Pancreas (tissue), 10 donors: ENCODE data around the gene OR52B2. TPM values are rescaled to one million over a fixed set of nuclear protein-coding genes. Genes with fewer than 3 reads are reported as not detected.

Experiments used
- ATAC-seq, 4 donors: fragments of 200-7000 bp; cut with Tn5 transposase; one replicate each; pipeline versions ENCODE4 v1.8.0 to v1.9.1; 2020; ENCODE audit warnings: mild to moderate bottlenecking in 4 of 4, moderate library complexity in 4 of 4
- DNase-seq, 6 donors: peaks; one replicate each; pipeline ENCODE4 v3.0.0-alpha.2; 2020
- FAIRE-seq: peaks from 2 replicates; lab custom pipeline; 2012; peaks lifted over from hg19 to GRCh38; lab: Jason Lieb, UNC
- H3K27ac ChIP-seq, 4 donors: fragments of 200-600 bp; sonication (generic); 1 replicate in 3 of 4; 2 replicates in 1 of 4; pipeline versions ENCODE4 v1.5.0 to v1.8.0; 2020
- H3K27me3 ChIP-seq, 4 donors: fragments of 200-600 bp; one replicate each; pipeline ENCODE4 v1.8.0; 2021
- H3K36me3 ChIP-seq, 3 donors: fragments of 200-600 bp; sonication (generic) in 1 of 3; one replicate each; pipeline versions ENCODE4 v1.5.0 to v1.8.0; 2020 to 2021
- H3K4me1 ChIP-seq, 3 donors: fragments of 200-600 bp; one replicate each; pipeline ENCODE4 v1.8.0; 2021
- H3K4me3 ChIP-seq, 4 donors: fragments of 200-600 bp; sonication (generic) in 2 of 4; one replicate each; pipeline versions ENCODE4 v1.5.0 to v1.8.0; 2020 to 2021
- H3K9me3 ChIP-seq, 4 donors: fragments of 200-600 bp; one replicate each; pipeline ENCODE4 v1.8.0; 2021
- CTCF ChIP-seq, 4 donors: fragments of 200-600 bp; sonication (generic) in 3 of 4; IDR thresholded peaks; one replicate each; pipeline versions ENCODE4 v1.5.0 to v1.8.0; 2021; ENCODE audit warnings: antibody characterized with exemption in 4 of 4
- WGBS, 2 donors: extraction: QIAGEN DNeasy Blood & Tissue Kit; methylation state at CpG; one replicate each; pipeline ENCODE4 v1.1.7; 2013; 5-methylcytosine and 5-hydroxymethylcytosine counted together
- intact Hi-C, 3 donors: fragments of 100-400 bp; cut with DNase I; formaldehyde crosslinking; loops; one replicate each; pipeline versions ENCODE4 v1.11.1 to v1.14.2; 2022
- polyA plus RNA-seq, 2 donors: library from polyadenylated mRNA; stranded (reverse); fragments of 200-250 nt; gene quantifications; one replicate each; pipeline ENCODE4 v1.2.3, GENCODE V29; 2013
- total RNA-seq, 6 donors: library from RNA; stranded (reverse); fragmentation: NEBNext Ultra II Directional in 4 of 6; extraction: Animal tissue kit (Norgen Biotek cat#: 25700) in 4 of 6; gene quantifications; one replicate each; pipeline versions ENCODE4 v1.2.1 to v1.2.4, GENCODE V29; 2021 to 2023
- donor health status: healthy with polysubstance abuse.
- donor health status: DM: no; HTN: no; CAD: no; lungs with moderate emphysema.
- donor health status: DM: no; HTN: no; CAD: no.
- donor health status: control.
- donor health status: control.
- donor health status: Bipolar disorder and iron deficiency.
- donor health status: DM: yes; HTN: yes; CAD: no.
- donor health status: DM: no; HTN: no; CAD: no.
- donor health status: DM: no; HTN: no; CAD: no.
- donor health status: DM: yes; HTN: yes; CAD: no.

Gene OR52B2
- total RNA-seq (not detected), polyA plus RNA-seq (not detected)

- no peak for FAIRE-seq
- Histone ChIP-seq H3K36me3 (no peaks in the 10 kb centered on the region), H3K4me1 (no peaks in the 10 kb centered on the region), H3K4me3 (no peak within 1 kb of the TSS), H3K27ac (no peak within 1 kb of the TSS), H3K27me3 (no peaks in the 10 kb centered on the region), H3K9me3 (no peaks in the 10 kb centered on the region)
- intact Hi-C loops, result no loop called here
- no peak for ATAC-seq
- no peak for TF ChIP-seq CTCF (IDR thresholded peaks at IDR 0.05)
- WGBS, 2 donors, result 40 to 43% methylated on average over 1 of the region's 1 CpG
- DNase-seq, result no peak
Observed at GRCh38 chr11:6170226-6170625, at the start of gene OR52B2. Gene OR52B2, minus strand, starts transcription at chr11:6170326. Its CDS starts 0 bp downstream, at chr11:6170326.

GRCh38 chr11:6219359-6219758 lies 49.2 kb upstream of the OR52B2 start:
- DNase-seq (no peak), FAIRE-seq (no peak), ATAC-seq (peak in 2 of 4 donors; percentile 63 to 86)
- TF ChIP-seq CTCF (IDR thresholded peaks at IDR 0.05), result no peak
- 58 to 63% methylated on average over 2 of the region's 2 CpGs for WGBS, 2 donors
- H3K27me3 ChIP-seq, result no peaks in the 10 kb centered on the region
- no peak overlapping the region for H3K4me3 ChIP-seq
- H3K36me3 ChIP-seq, result peaks cover 0 to 57% (median 12%) of the 10 kb centered on the region in 3 donors
- intact Hi-C loops, result no loop called here
- no peak overlapping the region for H3K27ac ChIP-seq
- no peaks in the 10 kb centered on the region for H3K4me1 ChIP-seq
- H3K9me3 ChIP-seq, result no peaks in the 10 kb centered on the region

- peaks cover 0 to 48% (median 12%) of the 10 kb centered on the region in 3 donors for H3K36me3 ChIP-seq
- intact Hi-C loops, result no loop called here
- H3K9me3 ChIP-seq, result no peaks in the 10 kb centered on the region
- no peak for TF ChIP-seq CTCF (IDR thresholded peaks at IDR 0.05)
- no peaks in the 10 kb centered on the region for H3K4me1 ChIP-seq
- FAIRE-seq (no peak), ATAC-seq (no peak), DNase-seq (peak in 1 of 6 donors; percentile 54)
- H3K27me3 ChIP-seq, result no peaks in the 10 kb centered on the region
- no peak overlapping the region for H3K4me3 ChIP-seq
- H3K27ac ChIP-seq, result no peak overlapping the region
- WGBS, 2 donors, result 88 to 91% methylated on average over 19 of the region's 19 CpGs
Observed at GRCh38 chr11:6217722-6218121, 47.6 kb upstream of the OR52B2 start.

GRCh38 chr11:6216501-6216900 lies 46.4 kb upstream of the OR52B2 start:
- intact Hi-C loops, result no loop called here
- Histone ChIP-seq H3K36me3 (peaks cover 0 to 47% (median 2%) of the 10 kb centered on the region in 3 donors), H3K27ac (no peak overlapping the region), H3K4me1 (no peaks in the 10 kb centered on the region), H3K4me3 (no peak overlapping the region), H3K9me3 (no peaks in the 10 kb centered on the region), H3K27me3 (no peaks in the 10 kb centered on the region)
- FAIRE-seq, result no peak
- ATAC-seq, result no peak
- WGBS, 2 donors, result 86 to 91% methylated on average over 4 of the region's 4 CpGs
- no peak for TF ChIP-seq CTCF (IDR thresholded peaks at IDR 0.05)
- no peak for DNase-seq

- H3K9me3 ChIP-seq, result no peaks in the 10 kb centered on the region
- intact Hi-C loops, result no loop called here
Observed at GRCh38 chr11:6214530-6214929, 44.4 kb upstream of the OR52B2 start.

More at GRCh38 chr11:6214530-6214929, 44.4 kb upstream of the OR52B2 start:
- 97 to 98% methylated on average over 10 of the region's 10 CpGs for WGBS, 2 donors
- H3K36me3 ChIP-seq, result peaks cover 0 to 65% (median 2%) of the 10 kb centered on the region in 3 donors
- no peak overlapping the region for H3K4me3 ChIP-seq
- H3K27me3 ChIP-seq, result no peaks in the 10 kb centered on the region
- no peaks in the 10 kb centered on the region for H3K4me1 ChIP-seq
- no peak for ATAC-seq
- no peak for FAIRE-seq
- TF ChIP-seq CTCF (IDR thresholded peaks at IDR 0.05), result no peak
- peak in 1 of 6 donors; percentile 42 for DNase-seq
- no peak overlapping the region for H3K27ac ChIP-seq
